ENCODE data around the gene CAPS.
"Not testable (repeated sequence)": the region's sequence is repeated elsewhere in the genome, so short reads cannot be mapped to it uniquely, and the experiment has no call there.

CAPS gene

GRCh38 chr19:5913739-5914357 lies at the start of gene CAPS:
Gene CAPS (plus strand): TSS chr19:5914254. CDS start chr19:5914407, 153 bp downstream.
- no peak for DNase-seq

- no peak for DNase-seq
Measured at GRCh38 chr19:5864725-5865486, 49.1 kb upstream of the CAPS start.

- DNase-seq: no peak
Measured at GRCh38 chr19:5865772-5866171, 48.3 kb upstream of the CAPS start.

- no peak for DNase-seq
Measured at GRCh38 chr19:5867201-5868136, 46.6 kb upstream of the CAPS start.

- no peak for DNase-seq
Measured at GRCh38 chr19:5870986-5871394, 43.1 kb upstream of the CAPS start.

GRCh38 chr19:5873617-5874199 lies 40.3 kb upstream of the CAPS start:
- no peak for DNase-seq

- DNase-seq: not testable (repeated sequence)
Measured at GRCh38 chr19:5874496-5874895, 39.6 kb upstream of the CAPS start.

- no peak for DNase-seq
Measured at GRCh38 chr19:5877427-5877826, 36.6 kb upstream of the CAPS start.

GRCh38 chr19:5877882-5878281 lies 36.2 kb upstream of the CAPS start:
- DNase-seq: no peak

GRCh38 chr19:5880196-5880595 lies 33.9 kb upstream of the CAPS start:
- DNase-seq: no peak

- no peak for DNase-seq
Measured at GRCh38 chr19:5880604-5881078, 33.4 kb upstream of the CAPS start.

GRCh38 chr19:5881543-5882299 lies 32.3 kb upstream of the CAPS start:
- DNase-seq: no peak

GRCh38 chr19:5882421-5882968 lies 31.6 kb upstream of the CAPS start:
- DNase-seq: no peak

- DNase-seq: not testable (repeated sequence)
Measured at GRCh38 chr19:5883157-5883873, 30.7 kb upstream of the CAPS start.

- DNase-seq: not testable (repeated sequence)
Measured at GRCh38 chr19:5884065-5884811, 29.8 kb upstream of the CAPS start.

GRCh38 chr19:5889288-5889971 lies 24.6 kb upstream of the CAPS start:
- no peak for DNase-seq

- no peak for DNase-seq
Measured at GRCh38 chr19:5890099-5890498, 24.0 kb upstream of the CAPS start.

GRCh38 chr19:5891572-5891937 lies 22.5 kb upstream of the CAPS start:
- DNase-seq: no peak

- no peak for DNase-seq
Measured at GRCh38 chr19:5891938-5892771, 21.9 kb upstream of the CAPS start.
